ENCODE data around the gene HSD11B1. TPM values are rescaled to one million over a fixed set of nuclear protein-coding genes. Genes with fewer than 3 reads are reported as not detected.

HSD11B1 gene
- total RNA-seq, 4 donors from 2014 or later, result 26.2 to 88.5 (median 52.0) TPM

GRCh38 chr1:209756615-209757445, 52.2 kb downstream of the HSD11B1 start:
- no peaks in the 10 kb centered on the region for H3K36me3 ChIP-seq
- no peak overlapping the region for H3K27ac ChIP-seq
- no peaks in the 10 kb centered on the region for H3K27me3 ChIP-seq
- peak in 1 of 2 donors; percentile 76 for DNase-seq (ENCODE audit: low spot score in 2 of 2)
- WGBS, result 79% methylated on average over 4 of the region's 5 CpGs
- no peak for TF ChIP-seq CTCF (IDR thresholded peaks at IDR 0.05)
- no peak for TF ChIP-seq POLR2A (IDR thresholded peaks at IDR 0.05)
- TF ChIP-seq EP300 (IDR thresholded peaks at IDR 0.05), result no peak
- TF ChIP-seq POLR2AphosphoS5 (IDR thresholded peaks at IDR 0.05), result no peak
- H3K9me3 ChIP-seq, result no peaks in the 10 kb centered on the region
- peak overlapping the region; percentile 13 for H3K4me3 ChIP-seq
- H3K4me1 ChIP-seq, result no peaks in the 10 kb centered on the region

GRCh38 chr1:209758400-209758799, 53.8 kb downstream of the HSD11B1 start:
- H3K4me3 ChIP-seq, result no peak overlapping the region
- 50% methylated on average over 3 of the region's 3 CpGs for WGBS
- H3K27ac ChIP-seq, result no peak overlapping the region
- no peaks in the 10 kb centered on the region for H3K9me3 ChIP-seq
- no peaks in the 10 kb centered on the region for H3K36me3 ChIP-seq
- no peak for TF ChIP-seq EP300 (IDR thresholded peaks at IDR 0.05)
- TF ChIP-seq POLR2A (IDR thresholded peaks at IDR 0.05), result no peak
- no peak for TF ChIP-seq POLR2AphosphoS5 (IDR thresholded peaks at IDR 0.05)
- no peak for TF ChIP-seq CTCF (IDR thresholded peaks at IDR 0.05)
- DNase-seq (ENCODE audit: low spot score in 2 of 2), result no peak
- H3K4me1 ChIP-seq, result no peaks in the 10 kb centered on the region
- no peaks in the 10 kb centered on the region for H3K27me3 ChIP-seq

- no peak overlapping the region for H3K4me3 ChIP-seq
- no peaks in the 10 kb centered on the region for H3K4me1 ChIP-seq
- TF ChIP-seq POLR2A (IDR thresholded peaks at IDR 0.05) (no peak), CTCF (IDR thresholded peaks at IDR 0.05) (no peak), EP300 (IDR thresholded peaks at IDR 0.05) (no peak), POLR2AphosphoS5 (IDR thresholded peaks at IDR 0.05) (no peak)
- DNase-seq (ENCODE audit: low spot score in 2 of 2), result no peak
- 91% methylated on average over 11 of the region's 12 CpGs for WGBS
- H3K9me3 ChIP-seq, result no peaks in the 10 kb centered on the region
- no peaks in the 10 kb centered on the region for H3K27me3 ChIP-seq
- H3K27ac ChIP-seq, result no peak overlapping the region
- H3K36me3 ChIP-seq, result no peaks in the 10 kb centered on the region
These were observed 55.2 kb downstream of the HSD11B1 start for GRCh38 chr1:209759829-209760359.

- no peaks in the 10 kb centered on the region for H3K27me3 ChIP-seq
- H3K9me3 ChIP-seq, result no peaks in the 10 kb centered on the region
- H3K4me3 ChIP-seq, result no peak overlapping the region
- TF ChIP-seq EP300 (IDR thresholded peaks at IDR 0.05) (no peak), CTCF (IDR thresholded peaks at IDR 0.05) (no peak), POLR2AphosphoS5 (IDR thresholded peaks at IDR 0.05) (no peak), POLR2A (IDR thresholded peaks at IDR 0.05) (no peak)
- H3K36me3 ChIP-seq, result no peaks in the 10 kb centered on the region
- H3K4me1 ChIP-seq, result no peaks in the 10 kb centered on the region
- no peak for DNase-seq (ENCODE audit: low spot score in 2 of 2)
- H3K27ac ChIP-seq, result no peak overlapping the region
These were observed 56.5 kb downstream of the HSD11B1 start for GRCh38 chr1:209761011-209761635.

- WGBS, result 72% methylated on average over 2 of the region's 2 CpGs
- Histone ChIP-seq H3K36me3 (no peaks in the 10 kb centered on the region), H3K27ac (no peak overlapping the region), H3K4me3 (no peak overlapping the region), H3K4me1 (peaks cover 18% of the 10 kb centered on the region), H3K9me3 (no peaks in the 10 kb centered on the region), H3K27me3 (no peaks in the 10 kb centered on the region)
- TF ChIP-seq EP300 (IDR thresholded peaks at IDR 0.05) (no peak), POLR2A (IDR thresholded peaks at IDR 0.05) (no peak), POLR2AphosphoS5 (IDR thresholded peaks at IDR 0.05) (no peak), CTCF (IDR thresholded peaks at IDR 0.05) (no peak)
- no peak for DNase-seq (ENCODE audit: low spot score in 2 of 2)
These were observed 61.4 kb downstream of the HSD11B1 start for GRCh38 chr1:209766051-209766450.
